Neural progenitor cell (in vitro differentiated cells): Measurements from ENCODE around the gene KCNT1.

Experiments
- CTCF ChIP-seq: fragments of 200-600 bp; sonication (generic); IDR thresholded peaks from 2 replicates; pipeline ENCODE4 v1.5.1; 2017; ENCODE audit warnings: antibody characterized with exemption, mild to moderate bottlenecking
- EZH2 ChIP-seq: fragments of 200-600 bp; sonication (generic); IDR thresholded peaks from 2 replicates; pipeline ENCODE4 v1.6.1; 2017; ENCODE audit warnings: antibody characterized with exemption, mild to moderate bottlenecking, moderate library complexity
- EZH2phosphoT487 ChIP-seq: fragments of 200-600 bp; sonication (generic); IDR thresholded peaks from 2 replicates; pipeline ENCODE4 v1.6.1; 2017; ENCODE audit warnings: antibody characterized with exemption

DNA sequence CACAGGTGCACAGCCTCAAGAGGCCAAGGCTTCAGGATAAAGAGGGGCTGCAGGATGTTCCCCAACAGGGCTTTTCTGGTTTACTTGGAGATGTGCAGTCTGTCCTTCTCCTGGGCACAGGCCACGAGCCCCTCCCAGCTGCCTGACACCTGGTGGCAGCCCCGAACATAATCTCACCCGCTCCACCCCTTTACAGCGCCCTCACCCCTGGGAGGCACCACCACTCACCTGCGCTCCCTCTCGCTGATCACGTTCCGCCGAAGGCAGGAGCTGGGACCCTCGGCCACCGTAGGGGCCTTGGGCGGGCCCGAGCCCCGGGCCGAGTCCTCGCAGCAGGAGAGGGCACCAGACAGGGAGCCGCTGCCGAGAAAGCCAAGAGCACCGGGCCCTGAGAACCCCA is 3.2 kb upstream of the KCNT1 start:
- TF ChIP-seq CTCF (peak; percentile 13), EZH2 (no peak), EZH2phosphoT487 (no peak)
